HCT116 (cell line): ENCODE data around the gene KRTAP12-1. TPM values are rescaled to one million over a fixed set of nuclear protein-coding genes. Genes with fewer than 3 reads are reported as not detected.

ENCODE experiments used
- ATAC-seq: fragments of 200-7000 bp; cut with Tn5 transposase; 2 replicates; pipeline ENCODE4 v1.9.1; 2020; ENCODE audit warnings: mild to moderate bottlenecking, moderate library complexity
- BruUV-seq: library from RNA; stranded (reverse); fragments of 400-500 nt; replicated peaks from 2 replicates; lab custom pipeline; 2021; lab: Mats Ljungman, UMichigan
- CTCF ChIA-PET: fragments of 300-600 bp; sonication (Branson Sonifier 250); formaldehyde crosslinking; loops from one replicate; lab custom pipeline; 2021; ENCODE audit warnings: antibody characterized with exemption; lab: Charles Lee
- POLR2A ChIA-PET: fragments of 300-600, 350-600 bp; sonication (Branson Sonifier 250); formaldehyde crosslinking; loops from one replicate; lab custom pipeline; 2021; ENCODE audit warnings: antibody characterized with exemption; lab: Charles Lee
- RAD21 ChIA-PET, 2 experiments: fragments of 300-600 bp; sonication (Branson Sonifier 250); formaldehyde crosslinking; loops; one replicate each; lab custom pipeline; 2023; ENCODE audit warnings: low total read pairs in 2 of 2; ENCODE audit not compliant: uncharacterized antibody in 2 of 2, unreplicated experiment in 2 of 2, low non-redundant PET in 1 of 2; lab: Charles Lee
- DNase-seq: peaks from one replicate; pipeline ENCODE4 v3.0.0-alpha.2; 2010; ENCODE audit warnings: low read depth, low spot score
- H2AFZ ChIP-seq: fragments of 200-600 bp; shearing (Covaris generic), sonication (generic); 2 replicates; pipeline ENCODE4 v1.6.1; 2017; ENCODE audit warnings: low read depth, mixed run types, mixed read lengths, antibody characterized with exemption, low read length; ENCODE audit not compliant: poor library complexity, severe bottlenecking
- H3K27ac ChIP-seq: 2 replicates; pipeline ENCODE4 v1.5.1; 2012; ENCODE audit warnings: low read depth, low read length
- H3K27me3 ChIP-seq: fragments of 200-600 bp; sonication (generic); 2 replicates; pipeline ENCODE4 v1.6.1; 2016; ENCODE audit warnings: mixed run types, low read length, mixed read lengths; ENCODE audit not compliant: insufficient read depth
- H3K36me3 ChIP-seq, 2 experiments: fragments of 200-500 bp in 1 of 2; fragments of 200-600 bp in 1 of 2; sonication (Bioruptor generic) in 1 of 2; sonication (generic) in 1 of 2; 2 replicates each; pipeline versions ENCODE4 v1.5.1 to v1.6.1; 2014 to 2016; ENCODE audit warnings: low read length in 2 of 2, inconsistent platforms in 1 of 2, mixed read lengths in 1 of 2, mixed run types in 1 of 2; ENCODE audit not compliant: insufficient read depth in 2 of 2, control insufficient read depth in 1 of 2
- H3K4me1 ChIP-seq, 2 experiments: fragments of 200-600 bp in 1 of 2; sonication (generic) in 1 of 2; 2 replicates each; pipeline versions ENCODE4 v1.5.1 to v1.6.1; 2012 to 2017; ENCODE audit warnings: low read length in 2 of 2, inconsistent platforms in 1 of 2, mild to moderate bottlenecking in 1 of 2, mixed read lengths in 1 of 2, mixed run types in 1 of 2, moderate library complexity in 1 of 2; ENCODE audit not compliant: insufficient read depth in 2 of 2, control insufficient read depth in 1 of 2
- H3K4me2 ChIP-seq: fragments of 200-600 bp; sonication (generic); 2 replicates; pipeline ENCODE4 v1.6.1; 2017; ENCODE audit warnings: mixed run types, low read length, mixed read lengths
- H3K4me3 ChIP-seq, 2 experiments: fragments of 200-600 bp in 1 of 2; sonication (generic) in 1 of 2; replicated peaks in 1 of 2; 2 replicates each; pipeline ENCODE4 v1.5.1; 2011 to 2016; ENCODE audit warnings: low read length in 2 of 2, control low read depth in 1 of 2, low read depth in 1 of 2, mild to moderate bottlenecking in 1 of 2, mixed read lengths in 1 of 2, mixed run types in 1 of 2
- H3K79me2 ChIP-seq: fragments of 200-600 bp; sonication (generic); 2 replicates; pipeline ENCODE4 v1.6.1; 2017; ENCODE audit warnings: mild to moderate bottlenecking, mixed run types, low read length, moderate library complexity, mixed read lengths; ENCODE audit not compliant: insufficient read depth
- H3K9ac ChIP-seq: fragments of 200-600 bp; sonication (generic); 2 replicates; pipeline ENCODE4 v1.6.1; 2016; ENCODE audit warnings: low read length, mixed read lengths
- H3K9me2 ChIP-seq: fragments of 200-600 bp; sonication (generic), shearing (Covaris generic); 2 replicates; pipeline ENCODE4 v1.6.1; 2017; ENCODE audit warnings: mixed run types, mild to moderate bottlenecking, moderate library complexity; ENCODE audit not compliant: insufficient read depth
- H3K9me3 ChIP-seq, 2 experiments: fragments of 200-500 bp in 1 of 2; fragments of 200-600 bp in 1 of 2; sonication (Bioruptor generic) in 1 of 2; sonication (generic) in 1 of 2; 2 replicates each; pipeline ENCODE4 v1.6.1; 2014 to 2017; ENCODE audit warnings: low read length in 2 of 2, mixed read lengths in 2 of 2, inconsistent platforms in 1 of 2, low read depth in 1 of 2, mild to moderate bottlenecking in 1 of 2, mixed run types in 1 of 2, moderate library complexity in 1 of 2; ENCODE audit not compliant: control insufficient read depth in 1 of 2, insufficient read depth in 1 of 2
- H4K20me1 ChIP-seq: fragments of 200-600 bp; sonication (generic), shearing (Covaris generic); 2 replicates; pipeline ENCODE4 v1.6.1; 2017; ENCODE audit warnings: mixed run types, mild to moderate bottlenecking, moderate library complexity; ENCODE audit not compliant: insufficient read depth
- ATF3 ChIP-seq: IDR thresholded peaks from 2 replicates; pipeline ENCODE4 v1.6.1; 2012
- CBX3 ChIP-seq: IDR thresholded peaks from 2 replicates; pipeline ENCODE4 v1.6.1; 2012; ENCODE audit warnings: low read depth
- CEBPB ChIP-seq: IDR thresholded peaks from 2 replicates; pipeline ENCODE4 v1.6.1; 2012; ENCODE audit warnings: low read depth
- EGR1 ChIP-seq: IDR thresholded peaks from 2 replicates; pipeline ENCODE4 v1.6.1; 2012; ENCODE audit warnings: low read depth
- ELF1 ChIP-seq: IDR thresholded peaks from 2 replicates; pipeline ENCODE4 v1.6.1; 2012; ENCODE audit warnings: low read depth, borderline replicate concordance
- EZH2 ChIP-seq: fragments of 200-600 bp; sonication (generic); IDR thresholded peaks from 2 replicates; pipeline ENCODE4 v1.6.1; 2017; ENCODE audit warnings: antibody characterized with exemption, mixed run types
- FOSL1 ChIP-seq: IDR thresholded peaks from 2 replicates; pipeline ENCODE4 v1.6.1; 2012; ENCODE audit warnings: low read depth
- JUND ChIP-seq: IDR thresholded peaks from 2 replicates; pipeline ENCODE4 v1.6.1; 2012
- RAD21 ChIP-seq: IDR thresholded peaks from 2 replicates; pipeline ENCODE4 v1.6.1; 2012; ENCODE audit warnings: low read depth, mild to moderate bottlenecking
- SIN3A ChIP-seq: IDR thresholded peaks from 2 replicates; pipeline ENCODE4 v1.6.1; 2012; ENCODE audit warnings: low read depth
- SP1 ChIP-seq: IDR thresholded peaks from 2 replicates; pipeline ENCODE4 v1.6.1; 2012; ENCODE audit warnings: low read depth
- SRF ChIP-seq: IDR thresholded peaks from 2 replicates; pipeline ENCODE4 v1.6.1; 2012; ENCODE audit warnings: low read depth
- TCF7L2 ChIP-seq: IDR thresholded peaks from 2 replicates; pipeline ENCODE4 v1.7.0; 2011; ENCODE audit warnings: borderline replicate concordance, inconsistent platforms; ENCODE audit not compliant: insufficient read depth, insufficient read length; ENCODE audit errors: extremely low read depth
- YY1 ChIP-seq: IDR thresholded peaks from 2 replicates; pipeline ENCODE4 v1.6.1; 2011; ENCODE audit warnings: low read length, low read depth, moderate library complexity, mild to moderate bottlenecking; ENCODE audit not compliant: insufficient replicate concordance; ENCODE audit errors: extremely low read depth
- ZNF274 ChIP-seq: fragments of 200-500 bp; sonication (Bioruptor generic); IDR thresholded peaks from 2 replicates; pipeline ENCODE4 v1.6.1; 2014; ENCODE audit warnings: mild to moderate bottlenecking, low read depth, low read length, inconsistent platforms
- intact Hi-C: fragments of 100-400 bp; cut with micrococcal nuclease; formaldehyde crosslinking; loops from 2 replicates; pipeline ENCODE4 v1.10.0; 2022
- total RNA-seq: library from RNA; stranded (reverse); gene quantifications from one replicate; pipeline ENCODE4 v1.2.1, GENCODE V29; 2021; ENCODE audit not compliant: unreplicated experiment
- TF ChIP-seq, protein P1 (sequence below): IDR thresholded peaks from 2 replicates; pipeline ENCODE4 v1.6.1; 2011; ENCODE audit warnings: mild to moderate bottlenecking, low read length, moderate library complexity; ENCODE audit not compliant: insufficient replicate concordance; ENCODE audit errors: extremely low read depth
- TF ChIP-seq, protein P2 (sequence below), 3 experiments: fragments of 200-600 bp in 1 of 3; sonication (generic) in 1 of 3; IDR thresholded peaks in 2 of 3; conservative IDR thresholded peaks in 1 of 3; 2 replicates each; pipeline ENCODE4 v1.5.1; 2012 to 2017; ENCODE audit warnings: low read depth in 2 of 3, low read length in 2 of 3, antibody characterized with exemption in 1 of 3, borderline replicate concordance in 1 of 3, control low read depth in 1 of 3, mild to moderate bottlenecking in 1 of 3, mixed read lengths in 1 of 3, mixed run types in 1 of 3, moderate library complexity in 1 of 3; ENCODE audit not compliant: insufficient read depth in 1 of 3
- TF ChIP-seq, protein P3 (sequence below): IDR thresholded peaks from 2 replicates; pipeline ENCODE4 v1.6.1; 2012; ENCODE audit warnings: low read depth

KRTAP12-1 gene
- total RNA-seq, 1 experiment from 2014 or later: not detected

DNA sequence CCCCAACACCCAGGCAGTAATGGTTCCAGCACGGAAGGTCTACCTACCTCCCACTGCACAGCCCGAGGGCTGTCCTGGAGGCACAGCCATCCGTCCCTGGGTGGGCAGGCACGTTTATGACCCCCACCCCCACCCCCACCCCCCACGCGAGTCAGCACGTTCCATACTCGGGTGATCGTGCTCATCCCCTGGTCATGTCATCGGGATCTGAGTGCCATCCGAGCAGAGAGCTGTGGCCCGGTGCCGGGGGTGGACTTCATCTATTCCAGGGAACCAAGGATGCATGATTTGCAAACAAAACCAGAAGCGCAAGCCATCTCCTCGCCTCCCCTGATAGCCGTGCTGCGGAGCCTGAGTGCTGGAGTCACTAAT, 28.3 kb upstream of the KRTAP12-1 start:
- H3K36me3 ChIP-seq: no peaks in the 10 kb centered on the region
- peaks cover 0 to 6% of the 10 kb centered on the region in 2 experiments; a peak in 1 of 4 replicates for H3K4me1 ChIP-seq
- no peak for TF ChIP-seq SP1
- TF ChIP-seq TCF7L2: no peak
- TF ChIP-seq EZH2: no peak
- TF ChIP-seq JUND: no peak
- TF ChIP-seq YY1: no peak
- no peak for TF ChIP-seq EGR1
- TF ChIP-seq, protein P1, sequence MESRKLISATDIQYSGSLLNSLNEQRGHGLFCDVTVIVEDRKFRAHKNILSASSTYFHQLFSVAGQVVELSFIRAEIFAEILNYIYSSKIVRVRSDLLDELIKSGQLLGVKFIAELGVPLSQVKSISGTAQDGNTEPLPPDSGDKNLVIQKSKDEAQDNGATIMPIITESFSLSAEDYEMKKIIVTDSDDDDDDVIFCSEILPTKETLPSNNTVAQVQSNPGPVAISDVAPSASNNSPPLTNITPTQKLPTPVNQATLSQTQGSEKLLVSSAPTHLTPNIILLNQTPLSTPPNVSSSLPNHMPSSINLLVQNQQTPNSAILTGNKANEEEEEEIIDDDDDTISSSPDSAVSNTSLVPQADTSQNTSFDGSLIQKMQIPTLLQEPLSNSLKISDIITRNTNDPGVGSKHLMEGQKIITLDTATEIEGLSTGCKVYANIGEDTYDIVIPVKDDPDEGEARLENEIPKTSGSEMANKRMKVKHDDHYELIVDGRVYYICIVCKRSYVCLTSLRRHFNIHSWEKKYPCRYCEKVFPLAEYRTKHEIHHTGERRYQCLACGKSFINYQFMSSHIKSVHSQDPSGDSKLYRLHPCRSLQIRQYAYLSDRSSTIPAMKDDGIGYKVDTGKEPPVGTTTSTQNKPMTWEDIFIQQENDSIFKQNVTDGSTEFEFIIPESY: no peak
- TF ChIP-seq, protein P2, sequence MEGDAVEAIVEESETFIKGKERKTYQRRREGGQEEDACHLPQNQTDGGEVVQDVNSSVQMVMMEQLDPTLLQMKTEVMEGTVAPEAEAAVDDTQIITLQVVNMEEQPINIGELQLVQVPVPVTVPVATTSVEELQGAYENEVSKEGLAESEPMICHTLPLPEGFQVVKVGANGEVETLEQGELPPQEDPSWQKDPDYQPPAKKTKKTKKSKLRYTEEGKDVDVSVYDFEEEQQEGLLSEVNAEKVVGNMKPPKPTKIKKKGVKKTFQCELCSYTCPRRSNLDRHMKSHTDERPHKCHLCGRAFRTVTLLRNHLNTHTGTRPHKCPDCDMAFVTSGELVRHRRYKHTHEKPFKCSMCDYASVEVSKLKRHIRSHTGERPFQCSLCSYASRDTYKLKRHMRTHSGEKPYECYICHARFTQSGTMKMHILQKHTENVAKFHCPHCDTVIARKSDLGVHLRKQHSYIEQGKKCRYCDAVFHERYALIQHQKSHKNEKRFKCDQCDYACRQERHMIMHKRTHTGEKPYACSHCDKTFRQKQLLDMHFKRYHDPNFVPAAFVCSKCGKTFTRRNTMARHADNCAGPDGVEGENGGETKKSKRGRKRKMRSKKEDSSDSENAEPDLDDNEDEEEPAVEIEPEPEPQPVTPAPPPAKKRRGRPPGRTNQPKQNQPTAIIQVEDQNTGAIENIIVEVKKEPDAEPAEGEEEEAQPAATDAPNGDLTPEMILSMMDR (IDR thresholded peaks at IDR 0.05 in 2 of 3, conservative IDR thresholded peaks at IDR 0.05 in 1 of 3; ENCODE audit: borderline replicate concordance in 1 of 3, insufficient read depth in 1 of 3, low read depth in 2 of 3, low read length in 2 of 3): no peak
- TF ChIP-seq, protein P3, sequence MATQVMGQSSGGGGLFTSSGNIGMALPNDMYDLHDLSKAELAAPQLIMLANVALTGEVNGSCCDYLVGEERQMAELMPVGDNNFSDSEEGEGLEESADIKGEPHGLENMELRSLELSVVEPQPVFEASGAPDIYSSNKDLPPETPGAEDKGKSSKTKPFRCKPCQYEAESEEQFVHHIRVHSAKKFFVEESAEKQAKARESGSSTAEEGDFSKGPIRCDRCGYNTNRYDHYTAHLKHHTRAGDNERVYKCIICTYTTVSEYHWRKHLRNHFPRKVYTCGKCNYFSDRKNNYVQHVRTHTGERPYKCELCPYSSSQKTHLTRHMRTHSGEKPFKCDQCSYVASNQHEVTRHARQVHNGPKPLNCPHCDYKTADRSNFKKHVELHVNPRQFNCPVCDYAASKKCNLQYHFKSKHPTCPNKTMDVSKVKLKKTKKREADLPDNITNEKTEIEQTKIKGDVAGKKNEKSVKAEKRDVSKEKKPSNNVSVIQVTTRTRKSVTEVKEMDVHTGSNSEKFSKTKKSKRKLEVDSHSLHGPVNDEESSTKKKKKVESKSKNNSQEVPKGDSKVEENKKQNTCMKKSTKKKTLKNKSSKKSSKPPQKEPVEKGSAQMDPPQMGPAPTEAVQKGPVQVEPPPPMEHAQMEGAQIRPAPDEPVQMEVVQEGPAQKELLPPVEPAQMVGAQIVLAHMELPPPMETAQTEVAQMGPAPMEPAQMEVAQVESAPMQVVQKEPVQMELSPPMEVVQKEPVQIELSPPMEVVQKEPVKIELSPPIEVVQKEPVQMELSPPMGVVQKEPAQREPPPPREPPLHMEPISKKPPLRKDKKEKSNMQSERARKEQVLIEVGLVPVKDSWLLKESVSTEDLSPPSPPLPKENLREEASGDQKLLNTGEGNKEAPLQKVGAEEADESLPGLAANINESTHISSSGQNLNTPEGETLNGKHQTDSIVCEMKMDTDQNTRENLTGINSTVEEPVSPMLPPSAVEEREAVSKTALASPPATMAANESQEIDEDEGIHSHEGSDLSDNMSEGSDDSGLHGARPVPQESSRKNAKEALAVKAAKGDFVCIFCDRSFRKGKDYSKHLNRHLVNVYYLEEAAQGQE: no peak
- no peak for TF ChIP-seq ATF3
- no peak for TF ChIP-seq CEBPB
- TF ChIP-seq ZNF274: no peak
- TF ChIP-seq CBX3: no peak
- TF ChIP-seq SIN3A: no peak
- TF ChIP-seq ELF1: no peak
- no peak for TF ChIP-seq SRF
- no peak for TF ChIP-seq RAD21
- no peak for TF ChIP-seq FOSL1
- no peak overlapping the region for H3K27ac ChIP-seq
- no peak overlapping the region for H3K4me2 ChIP-seq
- CTCF ChIA-PET: no interaction called here
- intact Hi-C loops: no loop called here
- H3K4me3 ChIP-seq: no peak overlapping the region
- RAD21 ChIA-PET: no interaction called here
- DNase-seq: no peak
- H4K20me1 ChIP-seq: no peaks in the 10 kb centered on the region
- H3K79me2 ChIP-seq: no peaks in the 10 kb centered on the region
- no peak for ATAC-seq
- no peak overlapping the region for H3K9ac ChIP-seq
- BruUV-seq: no TSS peak
- H3K9me2 ChIP-seq: no peaks in the 10 kb centered on the region
- H2AFZ ChIP-seq: no peak overlapping the region
- POLR2A ChIA-PET: no interaction called here
- peaks cover 30% of the 10 kb centered on the region; the same call in 1 of the 2 replicates for H3K27me3 ChIP-seq
- no peaks in the 10 kb centered on the region for H3K9me3 ChIP-seq
